Fibroblast of mammary gland (primary cell): ENCODE results near the gene TMEM123.

Experiments used
- DNase-seq: peaks from one replicate; pipeline ENCODE4 v3.0.0-alpha.2; 2010; ENCODE audit warnings: low read depth
- H3K4me3 ChIP-seq: 2 replicates; pipeline ENCODE4 v1.5.1; 2011; ENCODE audit warnings: low read depth, mild to moderate bottlenecking, low read length, moderate library complexity; ENCODE audit not compliant: control insufficient read depth
- CTCF ChIP-seq: conservative IDR thresholded peaks from 2 replicates; pipeline ENCODE4 v1.5.1; 2011; ENCODE audit warnings: low read depth, low read length, inconsistent platforms; ENCODE audit not compliant: control insufficient read depth, insufficient read depth

TMEM123 gene

GRCh38 chr11:102399189-102399588 is 53.4 kb downstream of the TMEM123 start:
- H3K4me3 ChIP-seq, result no peak overlapping the region
- DNase-seq, result no peak
- TF ChIP-seq CTCF, result no peak

GRCh38 chr11:102398297-102398696 is 54.3 kb downstream of the TMEM123 start:
- DNase-seq, result no peak
- no peak overlapping the region for H3K4me3 ChIP-seq
- TF ChIP-seq CTCF, result no peak

DNA sequence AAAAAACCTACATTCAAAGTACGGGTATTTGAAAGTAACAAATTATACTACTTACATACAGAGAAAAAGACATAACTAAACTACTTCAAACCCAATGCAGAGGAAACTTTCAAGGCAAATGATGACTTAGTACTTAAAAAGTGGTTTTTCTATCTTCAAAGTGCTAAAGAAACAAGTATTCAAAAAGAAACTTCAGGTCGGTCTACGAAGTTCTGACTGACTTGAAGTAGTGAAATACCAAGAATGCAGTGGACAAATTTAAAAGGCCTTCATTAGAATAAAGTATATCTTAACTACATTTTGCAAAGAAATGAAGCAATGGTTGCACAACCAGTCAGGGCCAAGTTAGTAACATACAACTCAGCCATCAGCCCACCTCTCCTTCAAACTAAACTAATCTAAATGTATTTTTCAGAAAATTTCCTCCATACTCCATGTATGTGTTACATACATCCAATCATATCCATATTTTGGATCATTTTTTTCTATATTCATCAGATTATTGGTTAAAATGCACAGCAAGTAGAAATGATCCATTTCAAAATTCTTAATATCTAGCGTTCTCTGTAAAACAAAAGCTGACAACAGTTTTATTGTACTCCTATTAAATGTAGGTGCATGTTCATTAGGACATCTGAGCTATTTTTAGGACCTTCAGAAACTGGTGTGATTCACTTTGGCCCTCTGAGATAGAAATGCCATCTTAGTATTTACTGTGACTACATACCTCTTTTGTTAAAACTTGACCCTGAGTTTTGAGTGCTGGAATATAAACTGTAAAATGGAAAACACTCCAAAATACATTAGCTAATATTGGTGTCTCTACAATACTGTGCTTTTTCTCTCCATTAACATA is 55.6 kb downstream of the TMEM123 start:
- TF ChIP-seq CTCF, result no peak
- DNase-seq, result peak; percentile 6
- no peak overlapping the region for H3K4me3 ChIP-seq

- no peak for TF ChIP-seq CTCF
- DNase-seq, result no peak
- H3K4me3 ChIP-seq, result no peak overlapping the region
Measured at GRCh38 chr11:102395720-102396393, 56.7 kb downstream of the TMEM123 start.

DNA sequence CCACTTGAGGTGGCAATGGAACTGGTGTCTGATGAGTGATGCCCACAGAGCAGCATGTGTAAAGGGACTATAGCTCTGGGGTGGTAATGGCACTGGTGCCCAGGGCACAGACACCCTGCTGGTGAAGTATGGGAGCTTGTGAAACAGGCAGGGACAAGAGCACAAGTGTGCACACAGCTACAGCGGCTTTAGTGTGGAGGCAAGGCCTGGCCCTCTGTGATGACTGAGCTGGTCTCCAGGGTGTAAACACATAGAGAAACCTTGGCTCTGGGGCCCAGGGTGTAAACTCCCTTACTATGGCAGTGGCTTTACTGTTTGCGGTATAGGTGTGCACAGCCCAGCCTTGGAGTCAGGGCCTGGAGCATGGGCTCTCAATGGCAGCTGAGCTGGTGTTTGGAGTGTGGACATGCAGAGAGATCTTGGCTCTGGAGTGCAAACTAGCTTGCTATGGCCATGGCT is 59.3 kb downstream of the TMEM123 start:
- no peak for TF ChIP-seq CTCF
- no peak overlapping the region for H3K4me3 ChIP-seq
- no peak for DNase-seq

DNA sequence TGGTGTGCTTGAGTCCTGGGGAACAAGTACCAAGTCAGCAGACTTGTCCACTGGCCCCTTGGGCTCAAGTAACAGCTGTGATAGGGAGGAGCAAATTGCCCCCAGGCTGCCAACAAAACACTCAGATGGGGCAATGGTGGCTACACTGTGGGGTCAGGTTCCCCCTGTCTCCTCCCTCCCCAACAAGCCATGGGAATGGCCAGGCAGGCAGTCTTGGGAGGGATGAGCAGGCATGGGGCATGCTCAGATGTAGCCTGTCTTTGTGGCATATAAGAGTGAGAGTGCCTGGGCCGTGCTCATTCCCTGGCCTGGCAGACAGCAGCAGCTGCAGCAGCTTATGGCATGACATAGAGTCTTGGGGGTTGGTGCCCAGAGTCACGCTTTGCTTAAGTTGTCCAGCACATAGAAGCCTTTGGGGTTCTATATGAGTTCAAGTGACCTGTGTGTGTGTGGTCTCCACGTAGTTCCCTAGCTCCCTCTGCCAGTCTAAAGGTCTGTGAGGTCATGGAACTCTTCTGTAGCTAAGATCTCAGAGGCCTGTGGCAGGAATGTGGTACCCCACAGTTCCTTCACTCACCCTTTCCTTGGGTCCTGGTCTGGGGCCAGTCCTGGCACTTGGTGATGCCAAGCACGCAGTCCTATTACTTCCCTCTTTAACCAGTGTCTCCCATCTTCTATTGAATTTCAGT is 60.9 kb downstream of the TMEM123 start:
- no peak for TF ChIP-seq CTCF
- no peak overlapping the region for H3K4me3 ChIP-seq

More for the DNA sequence above, 60.9 kb downstream of the TMEM123 start:
- DNase-seq, result no peak
